ENCODE measurements around the gene CD274.

The CD274 gene

GRCh38 chr9:5500441-5501235 is 50.3 kb downstream of the CD274 start:
- DNase-seq, result no peak

- DNase-seq, result no peak
These were observed 52.2 kb downstream of the CD274 start for GRCh38 chr9:5502553-5502952.

GRCh38 chr9:5509573-5509972 is 59.2 kb downstream of the CD274 start:
- DNase-seq, result no peak

- no peak for DNase-seq
These were observed 60.1 kb downstream of the CD274 start, which contains the start of gene PDCD1LG2 for GRCh38 chr9:5510360-5510931. TSS of gene PDCD1LG2 (plus strand) at chr9:5510531. CDS start at chr9:5522547, 12,016 bp downstream.

GRCh38 chr9:5510989-5511388 is 60.6 kb downstream of the CD274 start:
- no peak for DNase-seq

GRCh38 chr9:5511476-5511875 is 61.1 kb downstream of the CD274 start:
- no peak for DNase-seq

- no peak for DNase-seq
These were observed 61.7 kb downstream of the CD274 start for GRCh38 chr9:5511935-5512580.

GRCh38 chr9:5512658-5513452 is 62.5 kb downstream of the CD274 start:
- DNase-seq, result no peak

GRCh38 chr9:5513966-5514616 is 63.7 kb downstream of the CD274 start:
- no peak for DNase-seq

- no peak for DNase-seq
These were observed 64.4 kb downstream of the CD274 start for GRCh38 chr9:5514617-5515260.

- DNase-seq, result no peak
These were observed 64.9 kb downstream of the CD274 start for GRCh38 chr9:5515261-5515650.

GRCh38 chr9:5516453-5517220 is 66.3 kb downstream of the CD274 start:
- no peak for DNase-seq

- DNase-seq, result no peak
These were observed 68.0 kb downstream of the CD274 start for GRCh38 chr9:5518171-5518936.

- DNase-seq, result no peak
These were observed 68.6 kb downstream of the CD274 start for GRCh38 chr9:5518937-5519319.
